Left ventricle myocardium inferior (tissue), 1 donor: Measurements from ENCODE around the gene FAM234A. TPM values are rescaled to one million over a fixed set of nuclear protein-coding genes. Genes with fewer than 3 reads are reported as not detected.
"Not testable (repeated sequence)": the region's sequence is repeated elsewhere in the genome, so short reads cannot be mapped to it uniquely, and the experiment has no call there.

ENCODE experiments used
- DNase-seq: peaks from one replicate; pipeline ENCODE4 v3.0.0-alpha.2; 2020
- H3K27ac ChIP-seq: fragments of 200-600 bp; replicated peaks from 2 replicates; pipeline ENCODE4 v1.8.0; 2021
- H3K27me3 ChIP-seq: fragments of 200-600 bp; 2 replicates; pipeline ENCODE4 v1.8.0; 2021; ENCODE audit warnings: low read depth
- H3K36me3 ChIP-seq: fragments of 200-600 bp; 2 replicates; pipeline ENCODE4 v1.8.0; 2021
- H3K4me1 ChIP-seq: fragments of 200-600 bp; 2 replicates; pipeline ENCODE4 v1.8.0; 2021
- H3K4me3 ChIP-seq: fragments of 200-600 bp; 2 replicates; pipeline ENCODE4 v1.8.0; 2021; ENCODE audit warnings: mild to moderate bottlenecking, moderate library complexity
- H3K9me3 ChIP-seq: fragments of 200-600 bp; replicated peaks from 2 replicates; pipeline ENCODE4 v1.8.0; 2021
- CTCF ChIP-seq: fragments of 200-600 bp; IDR thresholded peaks from 2 replicates; pipeline ENCODE4 v1.8.0; 2021; ENCODE audit warnings: antibody characterized with exemption, mild to moderate bottlenecking, borderline replicate concordance
- intact Hi-C: fragments of 100-400 bp; cut with micrococcal nuclease; formaldehyde crosslinking; loops from one replicate; pipeline ENCODE4 v1.11.0; 2022
- total RNA-seq: library from RNA; stranded (reverse); fragmentation: NEBNext Ultra II Directional; extraction: Animal tissue kit (Norgen Biotek cat#: 25700); gene quantifications from one replicate; pipeline ENCODE4 v1.2.1, GENCODE V29; 2021
- donor health status: DM: no; HTN: yes; CAD: no; lungs with severe emphysema.

Gene FAM234A
- total RNA-seq, 1 donor from 2014 or later: 135 TPM

GRCh38 chr16:265711-266110 lies 31.1 kb downstream of the FAM234A start:
- Histone ChIP-seq H3K9me3 (no peaks in the 10 kb centered on the region), H3K4me1 (no peaks in the 10 kb centered on the region), H3K27me3 (no peaks in the 10 kb centered on the region), H3K27ac (no peak overlapping the region), H3K4me3 (no peak overlapping the region), H3K36me3 (peaks cover 45% of the 10 kb centered on the region)
- no peak for TF ChIP-seq CTCF
- no peak for DNase-seq
- intact Hi-C loops: no loop called here

- Histone ChIP-seq H3K27me3 (no peaks in the 10 kb centered on the region), H3K4me3 (no peak overlapping the region), H3K4me1 (no peaks in the 10 kb centered on the region), H3K27ac (no peak overlapping the region), H3K9me3 (no peaks in the 10 kb centered on the region), H3K36me3 (peaks cover 37% of the 10 kb centered on the region)
- DNase-seq: no peak
- intact Hi-C loops: no loop called here
- no peak for TF ChIP-seq CTCF
These were observed 31.9 kb downstream of the FAM234A start for GRCh38 chr16:266258-267164.

- DNase-seq, H3K27ac ChIP-seq, H3K4me1 ChIP-seq, H3K9me3 ChIP-seq, intact Hi-C loops, H3K27me3 ChIP-seq, H3K4me3 ChIP-seq: not testable (repeated sequence)
- peaks cover 27% of the 10 kb centered on the region for H3K36me3 ChIP-seq
These were observed 32.9 kb downstream of the FAM234A start for GRCh38 chr16:267562-267961.

- DNase-seq: no peak
- H3K36me3 ChIP-seq: peaks cover 18% of the 10 kb centered on the region
- no peak for TF ChIP-seq CTCF
- H3K9me3 ChIP-seq: no peaks in the 10 kb centered on the region
- H3K27me3 ChIP-seq: peaks cover 1% of the 10 kb centered on the region
- H3K4me3 ChIP-seq: no peak overlapping the region
- intact Hi-C loops: no loop called here
- H3K27ac ChIP-seq: no peak overlapping the region
- H3K4me1 ChIP-seq: no peaks in the 10 kb centered on the region
These were observed 33.8 kb downstream of the FAM234A start for GRCh38 chr16:268141-269053.

- Histone ChIP-seq H3K4me1 (no peaks in the 10 kb centered on the region), H3K4me3 (no peak overlapping the region), H3K27me3 (peaks cover 7% of the 10 kb centered on the region), H3K27ac (no peak overlapping the region), H3K36me3 (peaks cover 10% of the 10 kb centered on the region), H3K9me3 (no peaks in the 10 kb centered on the region)
- intact Hi-C loops: no loop called here
- DNase-seq: no peak
- TF ChIP-seq CTCF: no peak
These were observed 34.6 kb downstream of the FAM234A start for GRCh38 chr16:269061-269796.
